CD4-positive, alpha-beta T cell treated with Interferon gamma for 1 hour (primary cell): ENCODE measurements around the gene ERH.
"Not testable (repeated sequence)": the region's sequence is repeated elsewhere in the genome, so short reads cannot be mapped to it uniquely, and the experiment has no call there.

Experiments
- DNase-seq: peaks from one replicate; pipeline ENCODE4 v3.0.0-alpha.2; 2020

The ERH gene

DNA sequence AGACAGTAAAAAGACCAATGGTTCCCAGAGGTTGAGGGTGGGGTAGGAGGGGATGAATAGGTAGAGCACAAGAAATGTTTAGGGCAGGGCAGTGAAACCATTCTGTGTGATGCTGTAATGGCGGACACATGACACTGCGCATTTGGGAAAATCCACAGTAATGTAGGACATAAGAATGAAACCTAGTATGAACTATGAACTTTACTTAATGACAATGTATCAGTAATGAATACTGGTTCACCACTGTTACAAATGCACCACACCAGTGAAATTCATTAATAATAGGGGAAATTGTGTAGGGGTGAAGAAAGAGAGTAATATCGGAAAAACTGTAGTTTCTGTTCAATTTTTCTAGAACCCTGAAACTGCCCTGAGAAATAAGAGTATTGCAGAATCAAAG is 5.6 kb downstream of the ERH start:
- no peak for DNase-seq

DNA sequence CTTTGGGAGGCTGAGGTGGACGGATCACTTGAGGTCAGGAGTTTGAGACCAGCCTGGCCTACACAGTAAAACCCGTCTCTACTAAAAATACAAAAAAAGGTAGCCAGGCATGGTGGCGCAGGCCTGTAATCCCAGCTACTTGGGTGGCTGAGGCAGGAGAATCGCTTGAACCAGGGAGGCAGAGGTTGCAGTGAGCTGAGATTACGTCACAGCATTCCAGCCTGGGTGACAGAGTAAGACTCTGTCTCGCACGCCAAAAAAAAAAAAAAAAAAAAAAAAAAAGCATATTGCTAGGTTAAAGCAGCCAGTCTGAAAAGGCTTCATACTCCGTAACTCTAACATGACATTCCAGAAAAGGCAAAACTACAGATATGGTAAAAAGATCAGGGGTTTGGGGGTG is 6.7 kb downstream of the ERH start:
- DNase-seq: not testable (repeated sequence)

DNA sequence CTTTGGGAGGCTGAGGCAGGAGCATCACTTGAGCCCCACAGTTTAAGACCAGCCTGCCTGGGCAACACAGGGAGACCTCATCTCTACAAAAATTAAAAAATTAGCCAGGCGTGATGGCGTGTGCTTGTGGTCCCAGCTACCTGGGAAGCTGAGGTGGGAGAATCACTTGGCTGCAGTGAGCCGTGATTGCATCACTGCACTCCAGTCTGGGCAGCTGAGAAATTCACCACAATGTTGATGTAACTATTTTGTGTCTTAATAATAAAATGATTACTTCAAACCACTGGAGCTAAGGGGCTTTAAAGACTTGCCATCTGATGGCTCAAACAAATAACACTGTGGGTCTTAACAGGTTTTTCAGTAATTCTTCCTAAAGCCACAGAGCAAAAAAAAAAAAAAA is 10.8 kb downstream of the ERH start:
- no peak for DNase-seq

DNA sequence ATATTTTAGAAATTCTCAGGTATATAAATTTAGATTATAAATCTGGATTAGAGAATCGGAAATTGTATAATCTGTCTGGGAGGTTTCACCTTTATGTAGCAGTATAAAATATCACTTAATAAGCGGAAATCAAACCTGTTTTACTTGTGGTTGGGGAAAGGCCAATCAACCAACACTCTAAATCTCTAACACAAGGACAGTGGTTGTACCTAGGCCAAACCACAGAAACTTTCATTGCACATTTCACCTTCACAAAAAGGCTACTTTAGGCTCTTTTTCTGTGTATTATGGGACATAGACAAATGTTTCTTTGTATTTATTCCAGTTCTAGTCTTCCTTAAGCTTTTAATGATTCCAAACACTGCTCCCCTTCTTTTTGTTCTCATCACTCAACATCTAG is 19.8 kb downstream of the ERH start:
- no peak for DNase-seq

DNA sequence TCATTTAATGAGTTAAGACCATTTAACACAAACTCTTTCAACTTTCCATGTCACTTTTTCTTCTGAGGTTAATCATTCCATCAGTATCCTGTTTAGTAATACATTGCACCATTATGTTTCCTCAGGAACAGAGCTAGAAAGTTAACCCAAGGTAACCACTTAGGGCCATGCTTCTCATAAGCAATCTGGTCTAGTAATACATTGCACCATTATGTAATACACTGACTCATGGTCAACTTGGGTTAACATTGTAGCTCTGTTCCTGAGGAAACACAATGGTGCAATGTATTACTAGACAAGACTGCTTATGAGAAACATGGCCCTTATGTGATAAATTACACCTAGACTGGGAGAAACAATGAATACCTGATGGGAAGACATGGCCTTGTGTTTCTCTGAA is 21.7 kb downstream of the ERH start:
- DNase-seq: no peak

DNA sequence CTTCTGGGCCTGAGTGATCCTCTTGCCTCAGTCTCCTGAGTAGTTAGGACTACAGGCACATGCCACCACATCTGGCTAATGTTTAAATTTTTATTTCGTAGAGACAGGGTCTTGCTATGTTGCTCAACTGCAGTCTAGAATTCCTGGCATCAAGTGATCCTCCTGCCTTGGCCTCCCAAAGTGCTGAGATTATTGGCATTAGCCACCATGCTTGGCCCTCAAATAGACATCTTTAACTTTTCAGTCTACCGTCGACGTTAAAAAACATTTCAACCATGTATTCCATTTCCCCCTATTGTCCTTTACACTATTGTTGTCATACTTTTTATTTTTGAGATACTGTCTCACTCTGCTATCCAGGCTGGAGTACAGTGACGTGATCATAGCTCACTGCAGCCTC is 22.4 kb downstream of the ERH start:
- no peak for DNase-seq

DNA sequence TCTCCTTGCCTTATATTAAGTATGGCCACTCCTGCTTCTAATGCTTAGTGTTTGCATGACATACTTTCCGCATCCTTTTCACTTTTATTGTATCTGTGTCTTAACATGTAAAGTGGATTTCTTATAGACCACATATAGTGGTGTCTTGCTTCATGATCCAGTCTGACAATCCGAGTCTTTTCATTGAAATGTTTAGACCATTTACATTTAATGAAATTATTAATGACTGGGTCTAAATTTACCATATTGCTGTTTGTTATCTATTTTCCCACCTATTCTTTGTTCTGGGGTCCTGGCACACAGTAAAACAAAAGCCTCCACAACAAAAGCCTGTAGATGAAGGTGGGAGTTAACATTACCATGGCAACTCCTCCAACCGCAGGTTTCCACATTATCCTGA is 22.9 kb downstream of the ERH start:
- DNase-seq: no peak

DNA sequence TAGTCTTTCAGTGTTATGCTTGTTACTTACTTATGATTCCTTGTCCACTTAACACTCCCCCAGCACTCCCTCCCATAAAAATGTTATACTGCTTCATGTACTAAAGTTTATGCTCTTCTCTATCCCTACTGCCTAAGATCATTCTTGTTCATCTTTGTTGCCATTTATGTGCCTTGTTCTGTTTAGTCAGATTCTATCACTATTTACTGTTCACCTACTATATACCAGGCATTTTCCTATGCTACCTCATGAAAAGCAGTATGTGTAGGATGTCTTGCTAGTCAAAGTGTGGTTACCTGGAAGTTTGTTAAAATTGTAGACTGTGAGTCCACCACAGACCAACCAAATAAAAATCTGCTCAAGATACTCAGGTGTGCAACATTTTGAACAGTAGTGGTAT is 23.9 kb downstream of the ERH start:
- DNase-seq: no peak

DNA sequence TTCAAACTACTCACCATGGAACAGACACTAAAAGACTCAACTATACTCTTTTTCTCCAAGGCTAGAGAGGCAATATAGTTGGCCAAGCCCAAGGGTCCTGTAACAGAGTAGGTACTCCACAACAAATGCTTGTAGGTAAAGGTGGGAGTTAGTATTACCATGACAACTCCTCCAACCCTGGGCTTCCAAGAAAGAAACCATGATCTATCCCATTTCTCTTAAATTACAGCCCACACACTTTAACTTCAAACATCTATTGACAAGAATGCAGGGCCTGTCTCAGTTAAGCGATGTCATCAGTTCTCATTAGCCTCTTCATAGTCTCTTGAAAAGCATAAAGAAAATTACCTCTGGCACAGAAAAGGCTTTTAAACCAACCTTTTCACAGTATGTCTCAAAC is 25.0 kb downstream of the ERH start:
- DNase-seq: no peak

DNA sequence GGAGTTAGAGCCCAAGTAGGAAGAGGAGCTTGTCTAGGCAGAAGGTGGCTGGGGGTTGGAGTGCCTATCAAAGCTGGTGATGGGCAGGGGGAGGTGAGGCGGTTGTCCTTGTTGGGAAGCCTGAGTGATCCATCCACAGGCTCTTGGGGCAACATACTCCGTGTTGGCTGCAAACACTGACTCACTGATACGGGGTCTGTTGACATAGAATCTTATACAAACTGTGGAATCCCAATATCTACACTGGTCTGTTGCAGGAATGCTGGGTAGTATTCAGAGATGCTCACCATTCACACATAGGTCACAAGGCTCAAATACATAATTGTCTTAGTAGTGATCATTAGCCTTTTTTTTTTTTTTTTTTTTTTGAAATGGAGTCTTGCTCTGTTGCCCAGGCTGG is 26.0 kb downstream of the ERH start:
- DNase-seq: no peak

DNA sequence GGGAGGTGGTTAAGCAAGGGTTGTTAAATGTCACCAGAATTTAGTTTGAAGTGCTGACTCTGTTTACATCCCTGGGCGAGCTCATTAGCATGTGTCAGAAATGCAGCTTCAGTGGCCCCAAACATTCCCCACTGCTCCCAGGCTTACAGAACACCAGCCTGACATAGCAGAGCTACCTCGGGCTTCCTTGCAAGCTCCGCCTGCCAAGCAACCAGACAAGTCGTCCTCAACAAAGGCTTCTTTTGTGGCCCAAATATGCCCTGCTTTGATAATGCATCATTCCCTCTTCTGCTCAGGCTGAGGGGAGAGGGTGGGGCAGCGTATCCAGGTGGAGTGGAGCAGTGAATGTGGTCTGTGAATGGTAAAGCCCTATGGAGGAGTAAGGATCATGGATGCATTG is 28.0 kb downstream of the ERH start:
- DNase-seq: no peak

DNA sequence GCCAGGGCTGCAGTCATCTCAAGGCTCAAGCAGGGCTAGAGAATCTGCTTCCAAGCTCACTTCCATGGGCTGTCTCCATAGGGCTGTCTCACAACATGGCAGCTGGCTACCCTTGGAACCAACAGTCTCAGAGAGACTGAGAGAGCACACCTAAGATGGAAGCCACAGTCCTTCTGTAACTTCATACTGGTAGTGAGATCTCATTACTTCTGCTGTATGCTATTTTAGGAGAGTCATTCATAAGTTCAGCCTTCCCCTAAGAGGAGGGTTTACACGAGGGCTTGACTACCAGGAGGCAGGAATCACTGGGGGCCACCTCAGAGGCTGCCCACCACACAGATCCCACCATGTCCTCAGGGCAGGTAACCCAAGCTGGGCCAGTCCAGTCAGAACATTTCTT is 29.7 kb downstream of the ERH start:
- DNase-seq: no peak

DNA sequence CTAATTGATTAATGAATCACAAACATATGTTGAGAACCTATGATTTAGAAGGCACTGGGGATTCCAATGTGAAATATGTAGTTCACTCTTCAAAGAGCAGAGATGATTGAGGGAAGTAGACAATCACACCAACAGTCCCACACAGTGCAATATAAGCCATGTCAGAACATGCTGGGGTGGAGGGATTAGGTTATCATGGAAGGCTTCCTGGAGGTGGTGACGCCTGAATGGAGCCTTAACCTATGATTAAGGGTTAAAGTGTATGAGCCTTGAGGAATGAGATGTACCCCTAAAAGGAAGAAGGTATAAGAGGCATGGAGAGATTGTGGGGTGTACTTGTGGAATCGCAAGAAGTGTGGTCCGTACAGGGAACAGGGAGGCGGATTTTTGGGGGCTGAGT is 31.3 kb downstream of the ERH start:
- DNase-seq: no peak

DNA sequence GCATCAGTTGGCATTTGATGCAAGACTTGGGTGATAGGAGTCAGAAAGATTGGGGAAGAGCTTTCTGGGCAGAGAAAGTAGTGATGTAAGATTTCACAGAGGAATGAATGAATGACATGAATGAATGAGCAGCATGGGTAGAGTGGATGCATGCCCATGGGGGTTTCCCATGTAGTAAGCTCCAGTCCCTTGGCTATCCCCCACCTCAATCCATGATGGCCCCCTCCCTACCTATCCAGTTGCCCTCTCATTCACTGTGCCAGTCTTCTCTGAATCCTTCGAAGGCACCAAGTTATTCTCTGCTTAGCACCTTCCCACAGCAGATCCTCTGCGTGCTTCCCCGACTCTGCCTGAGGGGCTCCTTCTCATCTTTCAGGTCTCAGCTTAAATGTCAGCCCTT is 32.0 kb downstream of the ERH start:
- no peak for DNase-seq

DNA sequence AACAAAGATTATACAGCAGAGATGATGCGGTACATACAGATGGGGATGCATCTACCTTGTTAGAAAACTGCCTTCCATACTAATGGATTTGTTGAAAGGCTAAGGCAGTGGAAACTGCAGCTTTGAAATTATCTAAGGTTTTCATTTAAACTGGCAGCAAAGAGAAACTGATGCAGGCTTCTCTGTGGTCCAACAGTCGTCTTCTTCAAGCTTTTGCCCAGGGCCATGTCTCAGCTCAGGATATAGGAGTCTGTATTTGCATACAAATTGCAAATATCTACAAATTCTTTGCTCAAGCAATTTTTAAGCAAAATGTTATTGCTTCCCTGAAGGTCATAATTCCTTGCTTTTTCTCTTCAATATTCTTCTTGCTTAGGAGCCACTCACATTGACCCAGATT is 33.7 kb downstream of the ERH start:
- no peak for DNase-seq

DNA sequence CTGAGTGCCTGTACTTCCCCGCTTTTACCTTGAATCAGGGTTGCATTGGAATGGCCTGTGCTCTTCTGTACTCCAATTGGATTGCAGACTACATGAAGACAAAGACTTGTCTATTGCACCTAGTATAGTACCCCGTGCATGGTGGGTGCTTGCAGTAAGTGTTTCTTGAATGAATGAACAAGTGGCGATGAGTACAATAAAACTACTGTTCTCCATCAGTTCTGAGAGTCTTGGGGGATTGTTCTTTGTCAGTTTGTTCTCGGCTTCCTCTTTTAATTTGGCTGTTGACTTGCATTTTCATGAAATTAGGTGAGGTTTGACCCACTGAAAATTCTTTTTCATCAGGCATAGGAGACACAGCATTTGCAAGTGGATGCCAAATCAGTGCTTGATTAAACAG is 34.1 kb downstream of the ERH start:
- no peak for DNase-seq

DNA sequence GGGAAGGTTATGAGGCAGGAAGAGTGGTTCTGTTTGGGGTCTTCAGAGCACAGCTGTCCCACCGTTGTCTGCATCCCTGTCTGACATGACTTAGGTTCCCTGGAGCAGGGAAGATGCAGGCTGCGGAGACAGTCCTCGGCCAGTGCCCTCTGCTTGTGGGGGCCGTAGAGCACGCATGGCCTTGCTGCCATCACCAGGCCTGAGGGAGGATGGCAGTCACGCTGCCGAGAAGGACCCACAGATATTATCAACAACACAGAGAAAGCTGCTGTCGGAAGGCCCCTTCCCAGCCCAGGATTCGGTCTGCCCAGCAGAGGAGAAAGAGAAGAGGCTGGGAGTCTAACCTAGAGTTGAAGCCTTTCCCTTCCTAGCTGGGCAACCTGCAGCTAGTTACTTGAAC is 35.0 kb downstream of the ERH start:
- no peak for DNase-seq

DNA sequence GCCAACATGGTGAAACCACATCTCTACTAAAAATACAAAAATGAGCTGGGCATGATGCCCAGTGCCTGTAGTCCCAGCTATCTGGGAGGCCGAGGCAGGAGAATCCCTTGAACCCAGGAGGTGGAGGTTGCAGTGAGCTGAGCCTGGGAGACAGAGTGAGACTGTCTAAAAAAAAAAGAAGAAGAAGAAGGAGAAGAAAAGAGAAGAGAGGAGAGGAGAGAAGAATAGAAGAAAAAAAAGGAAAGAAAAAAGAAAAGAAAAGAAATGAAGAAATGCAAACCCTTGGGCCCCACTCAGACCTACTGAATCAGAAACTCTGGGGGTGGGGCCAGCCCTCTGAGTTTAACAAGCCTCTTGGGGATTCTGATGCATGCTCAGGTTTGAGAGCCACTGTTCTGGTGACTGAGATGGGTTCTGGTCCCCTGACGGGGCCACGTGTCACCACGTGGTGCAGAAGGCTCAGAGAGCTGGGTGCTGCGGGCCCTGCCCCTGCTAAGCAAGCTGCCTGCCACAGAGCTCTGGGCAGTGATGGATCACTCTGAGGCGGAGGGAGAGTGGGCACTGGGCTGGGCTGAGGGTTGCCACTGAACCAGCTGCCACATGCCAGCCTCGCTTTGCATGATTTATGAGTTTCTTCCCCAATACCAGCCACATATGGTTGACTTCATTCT is 37.5 kb downstream of the ERH start:
- no peak for DNase-seq

DNA sequence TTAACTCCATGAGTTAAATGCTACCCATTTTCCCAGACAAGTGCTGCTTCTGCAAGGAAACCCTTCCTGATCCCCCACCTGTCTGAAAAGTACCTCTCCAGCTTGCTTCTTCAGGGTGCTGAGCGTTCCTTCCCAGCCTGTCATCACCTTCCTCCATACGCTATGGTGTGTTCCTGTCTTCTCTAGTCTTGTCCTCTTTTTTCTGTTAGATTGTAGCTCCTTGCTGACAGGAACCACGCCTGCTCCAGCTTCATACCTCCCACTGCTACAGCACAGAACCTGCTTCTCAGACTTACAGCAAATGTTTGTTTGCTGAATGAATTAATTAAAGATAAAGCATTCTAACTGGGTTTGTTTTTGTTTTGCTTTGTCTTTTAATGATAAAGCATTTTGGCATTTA is 39.1 kb downstream of the ERH start:
- no peak for DNase-seq

DNA sequence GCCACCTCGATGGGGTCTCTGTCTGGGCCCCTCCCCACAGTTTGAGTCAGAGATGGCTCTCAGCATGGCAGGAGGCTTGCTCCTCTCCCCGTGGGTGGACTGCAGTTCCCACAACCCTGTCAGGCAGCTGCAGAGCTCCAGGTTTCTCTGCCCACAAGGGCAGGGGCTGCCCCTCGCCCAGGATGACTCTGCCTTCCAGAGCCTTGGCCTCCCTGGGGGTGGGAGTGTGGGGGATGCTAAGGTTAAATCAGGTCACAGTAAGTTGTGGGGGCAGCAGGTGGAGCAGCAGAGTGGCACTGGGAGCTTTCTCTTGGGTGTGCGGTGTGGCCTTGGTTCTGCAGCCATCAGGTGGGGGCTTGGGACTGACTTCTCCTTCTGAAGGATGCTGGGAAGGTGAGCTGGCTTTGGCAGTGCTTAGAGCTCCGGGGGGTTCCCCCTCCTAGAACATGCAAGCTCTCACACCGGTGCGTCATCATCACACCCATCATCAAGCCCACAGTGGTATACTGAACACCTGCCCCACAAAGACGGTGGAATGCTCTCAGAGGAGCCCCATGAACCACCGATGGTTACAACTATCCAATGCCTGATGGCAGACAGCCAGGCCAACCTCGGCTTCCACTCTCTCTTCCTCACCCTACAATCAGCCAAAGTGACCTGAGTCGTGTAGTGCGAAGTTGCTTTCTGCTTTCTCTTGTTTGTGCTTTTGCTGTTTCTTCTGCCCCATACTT is 39.7 kb downstream of the ERH start:
- DNase-seq: no peak

DNA sequence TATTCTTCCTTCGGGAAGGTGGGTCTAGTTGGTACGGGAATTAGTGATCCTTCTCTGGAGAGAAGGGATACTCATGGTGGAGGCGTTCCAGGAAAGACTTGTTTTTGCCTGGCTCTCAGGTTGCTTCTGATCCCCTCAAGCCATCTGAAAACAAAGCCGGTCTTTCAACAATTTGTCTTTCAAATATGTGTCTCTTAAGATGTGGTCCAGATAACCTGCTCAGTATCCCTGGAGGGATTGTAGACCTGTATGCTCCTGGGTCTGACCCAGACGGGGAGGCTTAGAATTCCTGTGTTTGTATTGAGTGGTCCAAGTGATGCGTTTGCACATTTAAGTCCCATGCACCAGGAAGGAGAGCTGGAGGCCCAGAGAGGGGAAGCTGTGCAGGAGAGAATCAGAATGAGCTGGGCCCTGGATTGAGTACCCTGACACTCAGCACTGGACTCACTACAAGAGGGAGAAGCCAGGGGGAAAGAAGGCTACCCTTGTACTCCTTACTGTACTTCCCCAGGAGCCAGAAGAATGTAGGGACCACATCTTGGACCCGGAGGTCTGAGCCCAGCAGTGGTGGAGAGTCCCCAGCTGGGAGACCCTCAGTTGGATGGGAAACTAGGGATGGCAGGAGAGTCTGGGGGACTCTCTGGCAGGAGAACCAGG is 40.4 kb downstream of the ERH start:
- no peak for DNase-seq

DNA sequence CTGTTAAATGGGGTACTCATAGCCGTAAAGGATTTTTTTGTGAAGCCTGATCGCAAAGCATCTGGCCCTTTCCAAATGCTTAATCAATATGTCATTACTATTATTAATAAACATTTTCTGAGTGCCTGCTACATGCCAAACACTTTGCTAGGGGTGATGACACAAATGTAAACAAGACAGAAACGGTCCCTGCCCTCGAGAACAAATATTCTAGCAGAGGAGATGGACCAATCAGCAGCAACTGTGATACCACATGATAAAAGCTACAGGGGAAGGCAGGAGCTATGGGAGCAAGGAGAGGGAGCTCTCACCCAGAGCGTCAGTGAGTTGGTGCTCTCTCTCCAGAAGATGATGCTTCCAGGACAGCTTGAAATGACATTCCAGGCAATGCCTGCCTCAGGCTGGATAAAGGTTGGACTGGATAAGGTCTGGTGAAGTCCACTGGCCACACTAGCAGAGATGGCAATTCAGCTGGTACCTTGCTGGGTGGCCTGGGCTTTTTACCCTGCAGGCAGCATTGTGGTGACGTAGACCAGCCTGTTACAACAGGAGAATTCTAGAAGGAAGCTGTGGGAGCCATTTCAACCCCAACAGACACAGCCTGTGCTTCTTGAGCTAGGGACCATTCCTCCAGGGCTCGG is 41.1 kb downstream of the ERH start:
- DNase-seq: no peak

DNA sequence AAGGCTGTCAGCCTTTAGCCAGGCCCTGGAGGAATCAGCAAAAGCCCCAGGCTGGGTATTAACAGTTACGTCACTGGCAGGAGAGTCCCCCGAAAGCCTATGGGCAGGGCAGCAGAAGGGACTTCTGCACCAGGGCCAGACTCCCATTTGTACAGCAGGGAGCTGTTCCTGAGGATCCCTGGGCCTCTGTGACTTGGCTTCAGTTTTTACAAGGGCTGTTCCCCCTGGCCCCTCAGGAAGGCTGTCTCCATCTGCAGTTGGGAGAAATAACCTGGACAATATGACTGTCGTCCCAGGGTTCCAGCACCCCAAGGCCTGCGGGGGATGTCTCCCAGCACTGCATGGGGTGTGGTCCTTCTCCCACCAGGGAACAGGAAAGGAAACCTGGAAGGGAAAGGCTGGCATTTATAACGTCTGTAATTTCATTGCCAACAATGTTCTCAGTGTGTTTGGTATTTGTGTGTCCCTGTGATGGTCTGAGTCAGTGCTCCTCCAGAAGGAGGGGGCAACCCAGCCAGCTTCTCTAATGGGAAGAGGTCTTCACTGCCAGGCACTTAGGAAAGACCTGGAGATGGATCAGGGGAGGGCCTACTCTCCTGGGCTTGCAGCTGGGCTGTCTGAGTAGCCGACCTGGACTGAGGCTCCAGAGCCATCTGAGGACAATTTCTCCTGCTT is 42.4 kb downstream of the ERH start:
- DNase-seq: no peak
